KMS-11 (cell line): ENCODE results near the gene PRPH2.

Source experiments
- H2AFZ ChIP-seq: fragments of 200-600 bp; sonication (generic); 2 replicates; pipeline ENCODE4 v1.6.1; 2016; ENCODE audit warnings: antibody characterized with exemption, mixed run types, low read depth
- H3K27ac ChIP-seq: fragments of 200-600 bp; sonication (generic); 2 replicates; pipeline ENCODE4 v1.6.1; 2016; ENCODE audit warnings: mild to moderate bottlenecking, mixed run types
- H3K27me3 ChIP-seq: fragments of 200-600 bp; sonication (generic); 2 replicates; pipeline ENCODE4 v1.6.1; 2017; ENCODE audit warnings: mild to moderate bottlenecking, low read depth, mixed run types, moderate library complexity; ENCODE audit not compliant: insufficient read depth
- H3K36me3 ChIP-seq: fragments of 200-600 bp; sonication (generic); 2 replicates; pipeline ENCODE4 v1.6.1; 2017; ENCODE audit warnings: mild to moderate bottlenecking, mixed run types; ENCODE audit not compliant: insufficient read depth
- H3K4me1 ChIP-seq: fragments of 200-600 bp; sonication (generic); 2 replicates; pipeline ENCODE4 v1.6.1; 2016; ENCODE audit warnings: mild to moderate bottlenecking, low read depth, mixed run types; ENCODE audit not compliant: poor library complexity, severe bottlenecking
- H3K4me2 ChIP-seq: fragments of 200-600 bp; sonication (generic); 2 replicates; pipeline ENCODE4 v1.7.0; 2016; ENCODE audit warnings: mild to moderate bottlenecking, mixed run types
- H3K4me3 ChIP-seq: fragments of 200-600 bp; sonication (generic); IDR thresholded peaks from 2 replicates; pipeline ENCODE4 v1.6.1; 2017; ENCODE audit warnings: low read depth, low read length, mixed read lengths; ENCODE audit not compliant: insufficient read depth
- H3K79me2 ChIP-seq: fragments of 200-600 bp; sonication (generic); 2 replicates; pipeline ENCODE4 v1.6.1; 2016; ENCODE audit warnings: low read depth, mixed run types; ENCODE audit not compliant: insufficient read depth
- H3K9ac ChIP-seq: fragments of 200-600 bp; sonication (generic); 2 replicates; pipeline ENCODE4 v1.6.1; 2016; ENCODE audit warnings: mild to moderate bottlenecking, mixed run types
- H4K20me1 ChIP-seq: fragments of 200-600 bp; sonication (generic); 2 replicates; pipeline ENCODE4 v1.6.1; 2016; ENCODE audit warnings: mild to moderate bottlenecking, mixed run types; ENCODE audit not compliant: insufficient read depth
- CTCF ChIP-seq: fragments of 200-600 bp; sonication (generic); conservative IDR thresholded peaks from 2 replicates; pipeline ENCODE4 v1.6.1; 2017; ENCODE audit warnings: low read depth, mild to moderate bottlenecking, antibody characterized with exemption, low read length, moderate library complexity, mixed read lengths

The PRPH2 gene

GRCh38 chr6:42751055-42751454 lies 28.7 kb upstream of the PRPH2 start:
- Histone ChIP-seq H3K9ac (no peak overlapping the region), H3K4me3 (no peak overlapping the region), H3K4me1 (peaks cover 14% of the 10 kb centered on the region), H3K36me3 (no peaks in the 10 kb centered on the region), H3K27me3 (no peaks in the 10 kb centered on the region), H3K79me2 (no peaks in the 10 kb centered on the region), H3K27ac (no peak overlapping the region), H2AFZ (no peak overlapping the region), H3K4me2 (no peak overlapping the region), H4K20me1 (no peaks in the 10 kb centered on the region)
- TF ChIP-seq CTCF: no peak

- no peak for TF ChIP-seq CTCF
- H3K9ac ChIP-seq: peak overlapping the region; percentile 91; the same call in 1 of the 2 replicates
- no peaks in the 10 kb centered on the region for H3K36me3 ChIP-seq
- H3K4me2 ChIP-seq: peak overlapping the region; percentile 80
- H3K27ac ChIP-seq: peak overlapping the region; percentile 94
- peaks cover 7% of the 10 kb centered on the region; the same call in 1 of the 2 replicates for H4K20me1 ChIP-seq
- H3K79me2 ChIP-seq: peaks cover 22% of the 10 kb centered on the region
- H3K4me3 ChIP-seq: no peak overlapping the region
- peaks cover 22% of the 10 kb centered on the region for H3K4me1 ChIP-seq
- no peaks in the 10 kb centered on the region for H3K27me3 ChIP-seq
- peak overlapping the region; percentile 79 for H2AFZ ChIP-seq
Observed at GRCh38 chr6:42748203-42748898, 26.0 kb upstream of the PRPH2 start.

GRCh38 chr6:42746463-42747391 lies 24.3 kb upstream of the PRPH2 start:
- Histone ChIP-seq H3K4me1 (peaks cover 22% of the 10 kb centered on the region), H4K20me1 (peaks cover 7% of the 10 kb centered on the region; the same call in 1 of the 2 replicates), H3K36me3 (no peaks in the 10 kb centered on the region), H3K79me2 (peaks cover 22% of the 10 kb centered on the region), H2AFZ (peak overlapping the region; percentile 79), H3K27me3 (no peaks in the 10 kb centered on the region), H3K9ac (peak overlapping the region; percentile 91), H3K27ac (peak overlapping the region; percentile 94), H3K4me2 (peak overlapping the region; percentile 80), H3K4me3 (no peak overlapping the region)
- TF ChIP-seq CTCF: no peak

- no peak for TF ChIP-seq CTCF
- Histone ChIP-seq H3K79me2 (peaks cover 22% of the 10 kb centered on the region), H3K27me3 (no peaks in the 10 kb centered on the region), H3K4me3 (peak within 1 kb of the TSS; percentile 62), H3K4me2 (peak within 1 kb of the TSS; percentile 95), H4K20me1 (peaks cover 7% of the 10 kb centered on the region; the same call in 1 of the 2 replicates), H3K9ac (peak within 1 kb of the TSS; percentile 96), H3K36me3 (no peaks in the 10 kb centered on the region), H3K27ac (peak within 1 kb of the TSS; percentile 94), H3K4me1 (peaks cover 22% of the 10 kb centered on the region), H2AFZ (peak within 1 kb of the TSS; percentile 79)
Observed at GRCh38 chr6:42745640-42746462, 23.5 kb upstream of the PRPH2 start, which contains the start of gene TBCC. Gene TBCC (minus strand): TSS chr6:42746103. CDS start chr6:42746073, 30 bp downstream.
